GM19397 (cell line): ENCODE results near the gene C12orf75.
"Not testable (repeated sequence)": the region's sequence is repeated elsewhere in the genome, so short reads cannot be mapped to it uniquely, and the experiment has no call there.

Experiments used
- ATAC-seq: cut with Tn5 transposase; IDR thresholded peaks from one replicate; pipeline ENCODE4 v1.9.1; 2021; ENCODE audit warnings: mild to moderate bottlenecking, moderate library complexity; ENCODE audit not compliant: unreplicated experiment

Gene C12orf75

DNA sequence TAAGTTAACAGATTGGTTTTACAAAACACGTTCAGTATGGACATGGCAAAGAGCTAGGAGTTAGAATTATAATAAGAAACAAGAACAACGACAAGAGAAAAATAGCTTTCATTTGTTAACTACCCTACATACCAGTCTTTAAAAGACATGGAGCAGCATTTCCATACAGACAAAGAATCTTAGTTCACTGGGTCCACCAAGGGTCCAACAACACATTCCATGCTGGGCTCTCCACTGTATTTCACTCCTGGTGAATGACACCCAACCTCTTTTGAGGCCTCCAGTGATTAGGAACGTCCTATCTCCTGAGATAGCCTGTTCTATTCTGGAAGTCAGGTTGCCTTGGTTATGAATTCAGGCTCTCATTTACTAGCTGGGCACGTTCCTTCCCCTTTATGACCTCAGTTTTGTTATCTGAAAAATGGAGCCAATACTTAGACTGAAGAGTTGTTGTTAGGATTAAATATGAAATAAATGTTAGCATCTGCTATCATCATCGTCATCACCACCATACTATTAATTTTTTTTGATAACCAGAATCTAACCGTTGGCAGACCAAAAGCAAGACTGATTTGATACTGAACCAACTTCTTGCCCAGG, 37.7 kb downstream of the C12orf75 start:
- no peak for ATAC-seq

DNA sequence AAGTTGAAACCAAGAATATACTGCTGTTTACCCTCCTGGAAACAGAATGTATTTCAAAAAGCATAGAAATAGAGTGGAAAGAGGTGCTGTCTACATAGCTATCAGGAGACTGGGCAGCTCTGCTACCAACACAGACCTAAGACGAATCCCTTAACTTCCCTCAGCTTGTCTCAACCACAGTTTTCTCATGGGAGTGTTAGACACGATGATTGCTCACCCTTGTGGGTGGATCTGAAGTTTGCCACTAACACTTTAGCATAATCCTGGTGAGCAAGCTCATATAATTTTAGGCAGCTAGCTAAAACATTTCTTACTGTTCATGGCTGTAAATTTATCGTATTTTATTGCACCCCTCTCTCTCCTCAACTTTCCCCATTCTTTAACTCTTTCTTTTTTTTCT, 38.5 kb downstream of the C12orf75 start:
- ATAC-seq, result no peak

DNA sequence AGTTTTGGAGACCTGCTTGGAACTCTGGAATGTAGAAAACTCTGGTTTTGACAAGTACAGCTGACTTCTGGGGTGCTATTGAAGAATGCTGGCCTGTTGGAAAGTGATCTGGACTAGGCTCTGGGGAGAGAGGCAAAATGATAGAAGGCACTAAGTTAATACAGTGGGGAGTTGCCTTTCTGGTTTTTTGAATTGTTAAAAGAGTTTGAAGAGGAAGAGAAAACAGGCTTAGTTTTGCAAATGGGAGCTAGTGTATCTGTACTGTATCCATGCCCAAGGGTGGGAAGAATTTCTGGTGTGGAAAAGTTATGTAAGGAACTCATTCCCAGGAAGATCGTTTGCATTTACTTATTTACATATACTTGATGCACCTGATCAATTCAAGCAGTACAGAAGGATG, 43.8 kb downstream of the C12orf75 start:
- no peak for ATAC-seq

DNA sequence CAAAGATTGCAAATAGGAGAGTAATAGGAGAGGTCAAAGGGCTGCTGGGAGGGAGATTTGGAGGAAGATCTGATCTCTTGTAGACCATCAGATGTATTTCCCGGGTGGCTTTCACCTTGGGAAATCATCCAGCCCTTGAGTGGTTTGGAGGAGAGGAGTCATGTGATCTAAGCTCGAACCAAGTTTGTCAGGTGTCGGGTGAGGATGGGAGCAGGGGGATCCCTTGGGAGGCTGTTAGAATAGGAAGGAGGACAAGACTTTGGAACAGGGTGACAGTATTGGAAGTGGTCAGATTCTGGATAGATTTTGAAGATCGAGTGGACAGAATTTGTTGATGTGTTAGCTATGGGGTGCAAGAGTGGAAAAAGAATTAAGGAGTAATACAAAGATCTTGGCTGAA, 46.6 kb downstream of the C12orf75 start:
- ATAC-seq, result no peak

DNA sequence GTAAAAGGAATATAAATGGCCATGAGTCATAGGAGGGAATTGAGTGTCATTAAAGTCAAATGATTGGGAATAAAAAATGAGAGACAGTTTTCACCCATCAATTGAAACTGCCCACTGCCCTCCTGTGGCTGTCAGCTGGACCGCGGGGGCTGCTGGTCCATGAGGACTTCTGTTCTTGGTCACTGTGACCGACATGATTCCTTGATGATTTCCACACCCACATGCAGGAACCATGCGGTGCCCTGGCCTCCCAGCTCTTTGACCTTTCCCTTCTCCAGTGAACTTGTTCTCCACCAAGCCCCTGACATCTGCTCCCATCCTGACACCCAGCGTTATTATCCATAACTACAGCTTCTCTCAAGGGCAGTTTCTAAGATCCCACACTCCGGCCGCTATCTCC, 48.4 kb downstream of the C12orf75 start:
- ATAC-seq, result no peak

DNA sequence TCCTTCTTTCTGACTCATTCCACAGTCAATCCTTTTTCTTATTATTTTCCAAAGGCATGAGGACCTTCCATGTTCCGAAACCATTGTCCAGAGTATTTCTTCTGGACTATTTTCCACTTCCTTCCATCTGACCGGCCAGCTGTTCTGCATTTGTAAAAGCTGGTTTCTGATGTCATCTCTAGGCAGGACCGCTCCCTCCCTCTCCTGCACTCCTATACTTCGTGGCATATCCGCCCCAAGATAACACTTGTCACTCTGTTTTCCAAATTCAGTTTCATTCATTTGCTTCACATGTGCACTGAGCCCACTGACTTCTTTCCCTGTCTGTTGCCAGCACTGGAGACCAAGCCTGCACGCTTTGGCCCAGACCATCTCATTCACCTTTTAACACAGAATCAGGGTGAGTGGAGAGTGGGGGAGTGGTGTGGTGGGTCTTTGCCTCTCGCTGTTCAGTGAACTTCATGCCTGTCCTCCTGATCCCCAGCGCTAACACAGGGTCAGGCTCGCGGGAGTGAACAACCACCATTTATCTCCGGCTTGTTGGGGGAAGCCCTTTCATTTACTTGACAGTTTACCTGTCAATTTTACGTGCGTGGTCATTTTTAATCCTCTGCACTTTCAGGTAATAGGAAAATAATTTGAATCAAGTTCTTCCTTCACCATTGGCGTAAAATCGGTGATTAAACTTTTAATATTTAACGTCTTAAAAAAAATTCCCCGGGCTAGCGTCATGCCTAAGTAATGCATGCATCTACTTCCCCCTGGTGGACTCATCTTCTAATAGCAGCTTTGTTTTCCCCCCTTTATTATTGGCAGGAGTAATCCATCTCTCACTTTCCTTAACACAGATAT, 52.5 kb downstream of the C12orf75 start:
- no peak for ATAC-seq

GRCh38 chr12:105384220-105384619, 53.7 kb downstream of the C12orf75 start:
- no peak for ATAC-seq

DNA sequence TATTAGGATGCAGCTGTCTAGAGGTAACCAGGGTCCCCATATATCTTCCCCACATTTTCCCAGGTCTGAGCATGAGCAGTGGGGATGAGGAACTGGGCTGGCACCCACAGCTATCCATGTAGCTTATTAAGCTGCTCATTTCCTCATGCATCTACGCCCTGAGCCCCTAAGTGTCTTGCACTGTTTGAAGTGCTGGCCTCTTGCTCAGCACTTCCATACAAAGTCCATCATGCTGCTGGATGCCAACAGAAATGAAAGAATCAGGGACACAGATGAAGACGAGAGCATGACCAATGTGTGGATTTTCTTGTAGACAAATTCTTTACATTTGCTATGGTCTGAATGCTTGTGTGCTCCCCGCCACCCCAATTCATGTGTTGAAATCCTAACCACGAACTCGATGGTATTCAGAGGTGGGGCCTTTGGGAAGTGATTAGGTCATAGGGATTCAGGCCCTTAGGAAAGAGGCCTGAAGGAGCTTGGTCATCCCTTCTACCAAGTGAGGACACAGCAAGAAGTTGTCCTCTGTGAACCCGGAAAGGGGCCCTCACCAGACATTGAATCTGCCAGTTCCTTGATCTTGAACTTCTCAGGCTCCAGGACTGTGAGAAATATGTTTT, 54.5 kb downstream of the C12orf75 start:
- ATAC-seq, result no peak

- ATAC-seq, result no peak
Observed at GRCh38 chr12:105386431-105386830, 55.9 kb downstream of the C12orf75 start.

DNA sequence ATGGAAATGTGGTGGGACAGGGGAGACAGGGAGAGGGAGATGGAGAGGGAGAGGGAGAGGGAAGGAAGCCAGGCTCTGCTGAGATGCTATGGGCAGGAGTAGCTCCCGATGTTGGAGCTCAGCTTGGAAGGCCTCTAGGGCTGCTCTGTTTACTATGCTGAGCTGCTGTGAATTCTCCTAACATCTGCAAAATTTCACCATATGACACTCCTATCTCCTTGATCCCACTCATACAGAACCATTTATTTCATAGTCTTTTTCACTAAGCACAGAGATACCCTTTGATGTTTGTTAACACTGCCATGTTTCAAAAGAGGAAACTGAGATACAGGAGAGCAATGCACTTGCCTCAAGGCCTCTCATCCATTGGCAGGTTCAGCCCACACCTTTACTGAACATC, 60.7 kb downstream of the C12orf75 start:
- no peak for ATAC-seq

DNA sequence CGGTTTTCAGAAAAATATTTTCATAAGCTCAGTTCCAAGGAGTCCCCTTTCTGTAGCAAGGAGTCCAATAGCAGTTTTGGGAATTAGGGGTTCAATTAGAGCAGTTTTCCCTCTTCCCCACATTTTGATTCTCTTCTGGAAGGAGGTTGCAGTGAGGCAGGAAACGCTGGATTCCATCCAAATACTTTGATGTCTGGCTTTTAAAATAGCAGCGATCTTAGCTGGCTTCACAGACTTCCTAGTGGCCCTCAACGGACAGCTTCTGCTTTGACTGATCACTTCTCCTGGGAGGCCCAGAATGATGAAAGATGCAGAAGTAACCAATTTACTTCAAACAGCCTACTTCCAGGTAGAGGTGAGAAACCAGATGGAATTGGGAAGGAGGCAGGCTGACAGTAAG, 63.1 kb downstream of the C12orf75 start:
- no peak for ATAC-seq

DNA sequence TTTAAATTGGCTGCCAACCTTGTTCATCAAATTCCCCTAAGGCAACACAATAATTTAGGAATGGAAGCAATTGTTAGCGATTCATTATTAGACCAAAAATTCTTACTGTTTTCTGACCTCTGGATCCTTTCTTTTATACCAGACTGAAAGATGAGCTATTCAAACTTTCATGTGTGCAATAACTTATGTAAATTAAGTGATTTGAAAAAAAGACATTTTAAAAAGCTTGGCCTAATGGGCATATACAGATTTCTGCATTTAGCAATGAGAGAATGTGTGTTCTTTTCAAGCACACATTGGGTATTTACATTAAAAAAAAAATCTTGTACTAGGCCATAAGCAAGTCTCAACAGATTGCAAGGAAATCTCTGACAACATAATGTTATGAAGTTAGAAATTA, 65.5 kb downstream of the C12orf75 start:
- ATAC-seq, result no peak

DNA sequence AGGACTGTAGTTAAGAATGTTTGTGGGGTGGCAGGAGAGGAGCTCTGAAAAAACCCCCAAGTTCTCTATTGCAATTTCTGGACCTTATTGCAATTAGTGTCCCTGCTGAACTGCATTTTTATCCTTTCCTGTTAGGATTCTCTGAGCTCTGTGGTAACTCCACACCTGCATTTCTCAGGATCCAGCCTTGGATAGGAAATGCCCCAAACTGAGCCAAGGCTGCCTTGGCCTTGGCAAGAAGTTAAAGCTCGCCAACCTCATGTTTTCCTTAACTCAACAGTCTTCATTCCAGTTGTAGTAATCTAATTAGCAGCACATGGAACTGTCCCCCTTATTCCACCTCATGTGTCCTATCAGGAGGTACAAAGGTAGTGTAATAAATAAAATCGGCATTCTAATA, 66.5 kb downstream of the C12orf75 start:
- ATAC-seq, result no peak

- no peak for ATAC-seq
Observed at GRCh38 chr12:105398930-105399329, 68.4 kb downstream of the C12orf75 start.

DNA sequence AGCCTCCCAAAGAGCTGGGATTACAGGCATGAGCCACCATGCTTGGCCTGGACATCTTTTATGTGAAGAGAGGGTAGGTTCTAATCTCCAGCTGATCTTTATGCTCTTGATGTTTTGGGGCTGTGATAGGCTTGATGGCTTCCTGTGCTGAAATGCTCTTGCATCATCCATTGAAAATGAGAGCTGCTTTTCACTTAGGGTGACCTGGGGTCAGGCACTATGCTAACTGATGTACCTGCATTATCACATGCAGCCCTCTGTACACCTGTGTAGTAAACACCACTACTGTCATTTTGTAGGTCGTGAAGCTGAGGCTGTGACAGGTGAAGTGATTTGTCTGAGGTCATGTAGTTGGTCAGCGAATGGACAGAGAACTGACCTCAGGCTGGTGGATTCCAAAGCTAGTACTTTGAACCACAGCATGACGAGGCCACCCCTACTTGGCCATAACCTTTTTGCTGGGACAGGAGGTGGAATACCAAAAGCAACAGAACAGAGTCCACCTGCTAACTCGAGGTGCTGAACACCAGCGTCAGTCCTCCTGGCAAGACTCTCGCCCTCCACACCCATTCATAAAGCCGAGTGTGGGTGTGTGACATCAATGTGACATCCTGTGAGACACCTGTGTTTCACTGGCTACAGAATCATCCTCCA, 69.1 kb downstream of the C12orf75 start:
- no peak for ATAC-seq

DNA sequence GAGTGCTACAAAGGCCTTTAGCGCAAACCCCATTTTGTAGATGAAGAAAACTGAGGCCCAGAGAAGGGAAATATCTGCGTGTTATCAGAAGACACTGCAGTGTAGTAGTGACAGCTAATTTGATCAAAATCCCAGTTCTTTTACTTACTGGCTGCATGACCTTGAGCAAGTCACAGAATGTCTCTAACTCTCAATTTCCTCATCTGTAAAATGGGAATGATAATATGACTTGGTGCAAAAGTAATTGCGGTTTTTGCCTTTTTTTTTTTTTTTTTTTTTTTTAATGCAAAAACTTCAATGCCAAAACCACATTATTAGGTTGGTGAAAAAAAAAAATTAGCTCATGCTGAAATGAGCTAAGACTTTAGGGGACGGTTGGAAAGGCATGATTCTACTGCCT, 69.7 kb downstream of the C12orf75 start:
- ATAC-seq, result no peak

DNA sequence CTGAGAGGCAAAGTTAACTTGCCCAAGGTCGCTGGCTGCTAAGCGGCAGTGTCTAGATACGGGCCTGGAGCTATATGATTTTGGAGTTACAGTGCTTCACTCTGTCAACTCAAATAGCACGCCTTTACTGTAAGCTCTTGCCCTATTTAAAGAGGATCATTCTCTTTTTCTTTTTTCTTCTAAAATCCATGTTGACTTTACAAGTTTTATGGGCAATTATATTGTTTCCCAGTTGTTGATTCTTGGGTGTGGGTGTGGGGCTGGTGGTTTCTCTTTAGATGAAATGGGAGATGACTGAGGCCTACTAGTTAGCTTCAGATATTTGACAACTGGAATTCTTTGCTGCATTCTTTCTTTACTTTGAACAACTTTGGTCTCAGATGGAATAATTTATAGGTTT, 70.7 kb downstream of the C12orf75 start:
- ATAC-seq, result no peak

DNA sequence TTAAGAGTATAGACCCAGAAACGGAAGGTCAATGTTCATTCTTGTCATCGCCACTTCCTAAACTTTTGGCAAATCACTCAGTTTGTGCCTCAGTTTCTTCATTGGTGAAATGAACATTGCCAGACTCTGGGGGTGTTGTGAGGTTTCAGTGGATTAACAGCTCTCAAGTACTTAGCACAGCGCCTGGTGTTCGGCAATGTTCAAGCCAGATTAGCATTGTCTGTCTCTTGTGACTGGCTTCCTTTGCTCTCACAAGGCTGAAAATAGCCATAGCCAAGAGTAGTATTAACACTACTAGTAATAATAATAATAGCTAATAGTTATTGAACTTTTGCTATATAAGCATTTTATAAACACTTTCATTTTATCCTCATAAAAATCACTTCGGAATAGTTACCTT, 71.9 kb downstream of the C12orf75 start:
- no peak for ATAC-seq

DNA sequence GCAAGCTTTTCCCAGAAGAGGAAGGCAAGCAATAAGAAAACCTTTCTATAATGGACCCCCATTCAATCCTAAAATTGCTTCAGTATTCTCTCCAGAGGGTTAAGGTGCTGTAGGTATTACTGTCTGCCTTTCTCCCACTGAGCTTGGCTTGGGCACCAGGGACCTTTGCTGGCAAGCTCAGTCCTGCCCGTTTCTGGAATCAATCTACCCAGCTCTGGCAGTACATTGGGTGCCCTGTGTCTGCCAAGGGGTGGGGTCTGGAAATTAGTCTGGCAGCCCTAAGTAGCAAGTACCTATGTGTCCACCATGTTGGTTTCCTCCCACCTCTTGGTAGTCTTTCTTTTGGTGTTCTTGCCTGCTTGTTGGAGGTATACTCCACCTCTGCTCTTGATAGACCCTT, 72.6 kb downstream of the C12orf75 start:
- no peak for ATAC-seq

- ATAC-seq, result not testable (repeated sequence)
Observed at GRCh38 chr12:105404134-105404533, 73.6 kb downstream of the C12orf75 start.

DNA sequence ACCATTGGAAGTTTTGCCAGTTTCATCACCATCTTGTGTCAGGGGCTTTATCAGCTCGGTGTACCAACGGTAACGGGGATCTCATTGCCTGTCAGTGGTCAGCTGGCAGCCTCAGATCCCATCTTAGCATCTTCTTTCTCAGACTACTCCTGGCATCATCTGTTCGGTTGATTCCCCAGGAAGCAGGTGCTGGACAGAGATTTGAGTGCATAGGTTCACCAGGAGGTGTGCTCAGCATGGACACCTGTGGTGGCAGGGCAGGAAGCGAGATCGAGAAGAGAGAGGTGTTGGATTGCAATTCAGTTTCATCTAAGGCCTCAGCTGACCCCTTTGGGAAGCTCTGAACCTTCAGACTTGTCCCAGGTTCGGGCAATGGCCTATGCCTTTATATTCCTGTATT, 76.0 kb downstream of the C12orf75 start:
- no peak for ATAC-seq

DNA sequence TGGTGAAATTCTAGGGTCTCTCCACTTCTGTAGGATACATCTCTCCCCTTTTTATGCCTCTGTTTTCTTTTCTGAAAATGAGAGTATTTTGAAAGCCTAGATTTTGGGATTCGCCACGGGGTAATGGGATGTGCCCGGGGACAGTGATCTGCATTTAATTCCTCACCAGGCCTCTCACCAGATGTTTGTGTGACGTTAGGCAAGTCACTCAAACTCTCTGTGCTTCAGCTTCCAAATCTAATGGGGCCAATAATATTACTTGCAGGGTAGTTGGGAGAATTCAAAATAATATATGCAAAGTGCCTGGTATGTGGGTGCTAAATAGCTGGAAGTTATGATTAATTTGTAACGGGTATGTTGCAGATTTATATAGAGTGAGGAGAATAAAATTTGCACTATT, 78.8 kb downstream of the C12orf75 start:
- no peak for ATAC-seq
